Chondrocyte (in vitro differentiated cells): ENCODE measurements around the gene UHMK1. TPM values are rescaled to one million over a fixed set of nuclear protein-coding genes. Genes with fewer than 3 reads are reported as not detected.

ENCODE experiments used
- DNase-seq: peaks from one replicate; pipeline ENCODE4 v3.0.0; 2021; ENCODE audit warnings: mixed read lengths, low spot score
- H3K27ac Mint-ChIP-seq: one replicate; pipeline ENCODE4 v1.8.0; 2021; ENCODE audit warnings: mild to moderate bottlenecking, moderate library complexity, mixed read lengths; ENCODE audit not compliant: unreplicated experiment
- H3K27me3 Mint-ChIP-seq: 2 replicates; pipeline ENCODE4 v1.8.0; 2021; ENCODE audit warnings: low read depth, mixed read lengths
- H3K36me3 Mint-ChIP-seq: 2 replicates; pipeline ENCODE4 v1.8.0; 2021; ENCODE audit warnings: low read depth, mixed read lengths
- H3K4me1 Mint-ChIP-seq: 2 replicates; pipeline ENCODE4 v1.8.0; 2021; ENCODE audit warnings: low read depth, mild to moderate bottlenecking, mixed read lengths
- H3K4me3 Mint-ChIP-seq: one replicate; pipeline ENCODE4 v1.8.0; 2021; ENCODE audit warnings: mild to moderate bottlenecking, moderate library complexity, mixed read lengths; ENCODE audit not compliant: unreplicated experiment
- H3K9me3 Mint-ChIP-seq: 2 replicates; pipeline ENCODE4 v1.8.0; 2021; ENCODE audit warnings: low read depth, mixed read lengths
- CTCF ChIP-seq: fragments of 200-600 bp; sonication (generic); IDR thresholded peaks from 2 replicates; pipeline ENCODE4 v1.5.0; 2021; ENCODE audit warnings: antibody characterized with exemption, mild to moderate bottlenecking, moderate library complexity
- total RNA-seq: library from RNA; stranded (reverse); gene quantifications from 3 replicates; pipeline ENCODE4 v1.2.1, GENCODE V29; 2021

Gene UHMK1
- total RNA-seq, 1 donor from 2014 or later: 28.4 TPM

- Mint-ChIP-seq H3K27ac (peak overlapping the region; percentile 50), H3K27me3 (no peaks in the 10 kb centered on the region), H3K4me3 (no peak overlapping the region), H3K4me1 (peaks cover 33% of the 10 kb centered on the region), H3K36me3 (no peaks in the 10 kb centered on the region), H3K9me3 (no peaks in the 10 kb centered on the region)
- TF ChIP-seq CTCF: no peak
- no peak for DNase-seq
These were observed 39.6 kb downstream of the UHMK1 start for GRCh38 chr1:162537216-162537615.

GRCh38 chr1:162538815-162539431 lies 41.3 kb downstream of the UHMK1 start:
- DNase-seq: no peak
- Mint-ChIP-seq H3K27me3 (no peaks in the 10 kb centered on the region), H3K4me1 (peaks cover 34% of the 10 kb centered on the region), H3K36me3 (no peaks in the 10 kb centered on the region), H3K4me3 (no peak overlapping the region), H3K9me3 (no peaks in the 10 kb centered on the region), H3K27ac (peak overlapping the region; percentile 97)
- no peak for TF ChIP-seq CTCF

GRCh38 chr1:162541619-162542141 lies 44.1 kb downstream of the UHMK1 start:
- no peak for DNase-seq
- H3K9me3 Mint-ChIP-seq: no peaks in the 10 kb centered on the region
- H3K27ac Mint-ChIP-seq: peak overlapping the region; percentile 96
- peak overlapping the region; percentile 50 for H3K4me3 Mint-ChIP-seq
- H3K36me3 Mint-ChIP-seq: no peaks in the 10 kb centered on the region
- H3K27me3 Mint-ChIP-seq: no peaks in the 10 kb centered on the region
- no peak for TF ChIP-seq CTCF
- H3K4me1 Mint-ChIP-seq: peaks cover 27% of the 10 kb centered on the region

GRCh38 chr1:162543228-162543627 lies 45.6 kb downstream of the UHMK1 start:
- H3K27ac Mint-ChIP-seq: no peak overlapping the region
- no peaks in the 10 kb centered on the region for H3K36me3 Mint-ChIP-seq
- no peak for DNase-seq
- H3K4me1 Mint-ChIP-seq: peaks cover 26% of the 10 kb centered on the region
- TF ChIP-seq CTCF: no peak
- no peaks in the 10 kb centered on the region for H3K27me3 Mint-ChIP-seq
- H3K4me3 Mint-ChIP-seq: no peak overlapping the region
- H3K9me3 Mint-ChIP-seq: no peaks in the 10 kb centered on the region

- DNase-seq: no peak
- Mint-ChIP-seq H3K27me3 (no peaks in the 10 kb centered on the region), H3K27ac (peak overlapping the region; percentile 71), H3K36me3 (no peaks in the 10 kb centered on the region), H3K4me3 (no peak overlapping the region), H3K9me3 (no peaks in the 10 kb centered on the region), H3K4me1 (peaks cover 18% of the 10 kb centered on the region)
- TF ChIP-seq CTCF: no peak
These were observed 50.6 kb downstream of the UHMK1 start for GRCh38 chr1:162548170-162548569.
